ENCODE data around the gene CD82.

GRCh38 chr11:44623341-44623730, 57.9 kb downstream of the CD82 start:
- TF ChIP-seq CTCF (IDR thresholded peaks at IDR 0.05) (no peak), POLR2A (IDR thresholded peaks at IDR 0.05) (no peak), EP300 (IDR thresholded peaks at IDR 0.05) (no peak)
